HG03354 (cell line): ENCODE measurements around the gene XPNPEP3.
"Not testable (repeated sequence)": the region's sequence is repeated elsewhere in the genome, so short reads cannot be mapped to it uniquely, and the experiment has no call there.

Source experiments
- ATAC-seq: cut with Tn5 transposase; IDR thresholded peaks from one replicate; pipeline ENCODE4 v1.9.1; 2021; ENCODE audit warnings: mild to moderate bottlenecking; ENCODE audit not compliant: unreplicated experiment, poor library complexity, severe bottlenecking

The XPNPEP3 gene

DNA sequence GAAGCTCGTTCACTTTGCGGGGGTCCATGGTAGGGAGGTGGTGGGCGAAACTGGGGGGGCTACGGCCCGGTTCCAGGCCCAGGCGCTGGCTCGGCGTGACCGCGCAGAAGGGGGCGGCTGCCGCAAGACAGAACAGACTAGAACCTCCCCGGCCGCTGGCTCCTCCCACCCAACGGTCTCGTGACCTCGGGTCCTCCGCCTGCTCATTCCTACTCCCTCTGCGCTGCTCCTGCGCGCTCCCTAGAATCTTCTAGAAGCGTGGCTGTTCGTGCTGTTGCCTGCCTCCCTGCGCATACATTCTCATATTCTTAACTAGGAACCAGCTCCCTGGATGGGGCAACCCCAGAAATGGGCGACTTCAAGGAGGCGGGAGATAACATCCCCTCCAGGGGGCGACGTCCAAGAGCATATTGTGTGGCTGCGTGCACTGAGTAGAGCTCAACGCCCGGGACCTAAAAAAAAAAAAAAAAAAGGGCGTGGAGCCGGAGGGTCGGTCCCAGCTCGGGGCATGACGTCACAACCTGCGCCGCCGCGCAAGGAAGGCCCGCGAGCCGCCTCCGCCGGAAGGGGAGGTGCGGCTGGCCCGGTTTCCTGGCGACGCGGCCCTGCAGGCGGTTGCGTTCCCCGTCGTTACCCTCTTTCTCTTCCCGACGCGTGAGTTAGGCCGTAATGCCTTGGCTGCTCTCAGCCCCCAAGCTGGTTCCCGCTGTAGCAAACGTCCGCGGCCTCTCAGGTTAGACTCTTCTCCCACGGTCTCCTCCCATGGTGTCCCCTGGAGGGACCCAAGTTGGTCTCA lies at the start of gene XPNPEP3, which contains the start of gene ST13:
Gene XPNPEP3, plus strand, starts transcription at position 636 of the 796 bp plus-strand sequence. Its CDS starts 34 bp downstream, at position 670.
Gene ST13, minus strand, starts transcription at position 127 of the 796 bp plus-strand sequence. Its CDS starts 99 bp downstream, at position 28.
- peak; percentile 85 for ATAC-seq

DNA sequence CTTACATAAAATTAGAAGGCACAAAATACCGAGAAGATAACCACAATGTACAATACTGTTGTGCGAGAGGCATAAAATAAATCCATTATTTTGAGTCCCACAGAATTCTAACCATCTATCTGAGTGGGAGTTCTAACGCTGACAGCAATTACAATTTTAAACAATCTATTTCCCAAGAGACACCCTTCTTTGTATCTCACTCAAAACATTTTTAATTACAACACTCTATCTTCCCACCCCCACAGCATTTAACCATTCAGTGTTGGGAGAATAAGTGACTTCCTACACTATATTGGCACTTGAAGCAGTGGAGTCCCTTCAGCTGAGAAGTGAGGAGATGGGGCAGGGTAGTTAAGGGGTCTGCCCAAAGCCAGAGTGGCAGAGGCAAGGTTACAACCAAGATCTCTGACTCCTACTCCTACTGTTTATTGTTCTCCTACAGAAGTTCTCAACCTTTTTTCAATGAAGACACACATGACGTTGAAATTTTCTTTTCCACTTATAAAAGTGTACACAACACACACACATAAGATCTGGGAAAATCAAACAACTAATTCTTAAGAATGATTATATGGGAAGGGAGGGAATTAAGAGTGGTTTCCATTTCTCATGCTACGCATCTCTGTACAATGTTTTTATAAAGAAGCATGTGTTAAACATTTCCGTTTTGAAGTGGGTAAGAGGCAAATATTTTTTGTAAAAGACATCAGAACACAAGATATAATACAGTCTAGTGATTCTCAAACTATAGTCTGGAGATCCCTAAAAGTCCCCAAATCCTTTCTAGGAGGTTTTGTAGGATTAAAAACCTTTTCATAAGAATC lies 48.7 kb upstream of the XPNPEP3 start:
- ATAC-seq: no peak

DNA sequence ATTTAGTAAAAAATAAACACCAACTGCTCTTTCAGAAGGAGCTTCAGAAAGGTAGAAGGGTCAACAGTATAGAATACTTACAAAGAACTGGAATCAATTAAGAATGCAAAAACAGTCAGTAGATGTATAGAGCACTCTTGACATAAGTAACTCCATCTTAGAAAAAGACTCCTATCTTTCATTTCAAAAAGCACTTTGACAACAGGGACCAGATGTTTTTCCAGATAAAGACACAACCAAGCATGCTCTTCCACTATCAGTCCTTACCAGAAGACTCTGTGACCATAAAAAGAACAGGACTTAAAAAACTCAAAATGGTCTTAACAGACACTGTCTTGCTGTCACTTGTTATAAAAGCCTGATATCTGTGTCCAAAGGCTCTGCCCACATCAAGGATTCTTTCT lies 43.0 kb upstream of the XPNPEP3 start:
- ATAC-seq: no peak

DNA sequence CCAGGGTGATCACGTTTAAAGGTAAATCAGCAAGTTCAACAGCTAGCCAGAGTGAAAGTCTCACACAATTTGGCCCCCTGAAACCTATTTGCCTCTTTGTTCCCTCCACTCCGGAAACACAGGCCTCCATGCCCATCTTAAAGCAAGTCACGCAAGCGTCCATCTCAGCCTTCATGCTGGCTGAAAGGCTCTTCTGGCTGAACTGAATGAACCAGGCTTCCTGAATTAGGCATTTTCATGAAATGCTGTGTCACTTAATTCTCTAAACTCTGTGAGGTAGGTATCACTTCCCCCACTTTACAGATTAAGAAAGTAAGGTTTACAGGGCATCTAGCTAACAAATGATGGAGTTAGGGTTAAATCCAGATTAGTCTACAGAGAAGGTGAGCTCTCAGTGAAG lies 39.2 kb upstream of the XPNPEP3 start:
- ATAC-seq: no peak

DNA sequence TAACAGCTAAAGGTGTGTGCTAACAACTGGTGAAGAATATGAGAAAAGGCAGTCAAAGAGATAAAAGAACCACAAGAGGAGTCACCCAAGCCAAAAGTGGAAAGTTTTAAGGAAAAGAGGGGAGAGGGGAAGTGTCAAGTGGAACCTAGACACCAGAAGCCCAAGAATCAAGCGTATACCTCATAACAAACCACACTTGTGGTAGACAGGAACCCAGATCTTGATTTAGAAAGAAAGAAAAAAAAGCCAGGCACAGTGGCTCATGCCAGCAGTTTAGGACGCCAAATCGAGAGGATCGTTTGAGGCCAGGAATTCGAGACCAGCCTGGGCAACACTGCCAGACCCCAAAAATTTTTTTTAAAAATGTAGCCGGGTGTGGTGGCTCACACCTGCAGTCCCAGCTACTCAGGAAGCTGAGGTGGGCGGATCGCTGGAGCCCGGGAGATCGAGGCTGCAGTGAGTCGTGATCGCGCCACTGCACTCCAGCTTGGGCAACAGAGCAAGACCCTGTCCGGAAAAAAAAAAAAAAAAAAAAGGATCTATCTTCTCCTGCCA lies 38.7 kb upstream of the XPNPEP3 start:
- ATAC-seq: no peak

GRCh38 chr22:40818747-40819598 lies 38.0 kb upstream of the XPNPEP3 start, which contains the start of gene SLC25A17:
Gene SLC25A17, minus strand, starts transcription at chr22:40819346. Its CDS starts 98 bp downstream, at chr22:40819248.
- ATAC-seq: peak; percentile 77

- ATAC-seq: no peak
These were observed 37.3 kb upstream of the XPNPEP3 start for GRCh38 chr22:40819599-40820140.

GRCh38 chr22:40823426-40823825 lies 33.5 kb upstream of the XPNPEP3 start:
- ATAC-seq: no peak

DNA sequence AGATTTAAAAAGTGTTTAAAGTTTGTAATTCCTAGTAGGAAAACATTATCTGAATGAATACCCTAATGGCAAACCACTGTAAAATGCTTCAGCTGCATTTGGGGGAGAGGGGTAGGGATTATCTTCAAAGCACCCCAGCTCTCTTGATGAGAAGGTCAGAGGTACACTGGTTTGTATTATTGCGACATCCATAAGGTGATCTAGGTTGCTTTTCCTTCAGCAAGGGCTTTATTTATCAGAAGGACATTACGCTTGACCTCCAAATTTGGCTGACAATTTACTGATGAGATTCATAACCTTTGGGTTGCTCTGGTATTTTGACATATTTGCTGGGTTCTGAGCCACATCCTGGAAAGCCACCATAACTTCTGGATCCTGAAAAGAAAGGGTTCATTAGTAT lies 30.7 kb upstream of the XPNPEP3 start:
- ATAC-seq: not testable (repeated sequence)

DNA sequence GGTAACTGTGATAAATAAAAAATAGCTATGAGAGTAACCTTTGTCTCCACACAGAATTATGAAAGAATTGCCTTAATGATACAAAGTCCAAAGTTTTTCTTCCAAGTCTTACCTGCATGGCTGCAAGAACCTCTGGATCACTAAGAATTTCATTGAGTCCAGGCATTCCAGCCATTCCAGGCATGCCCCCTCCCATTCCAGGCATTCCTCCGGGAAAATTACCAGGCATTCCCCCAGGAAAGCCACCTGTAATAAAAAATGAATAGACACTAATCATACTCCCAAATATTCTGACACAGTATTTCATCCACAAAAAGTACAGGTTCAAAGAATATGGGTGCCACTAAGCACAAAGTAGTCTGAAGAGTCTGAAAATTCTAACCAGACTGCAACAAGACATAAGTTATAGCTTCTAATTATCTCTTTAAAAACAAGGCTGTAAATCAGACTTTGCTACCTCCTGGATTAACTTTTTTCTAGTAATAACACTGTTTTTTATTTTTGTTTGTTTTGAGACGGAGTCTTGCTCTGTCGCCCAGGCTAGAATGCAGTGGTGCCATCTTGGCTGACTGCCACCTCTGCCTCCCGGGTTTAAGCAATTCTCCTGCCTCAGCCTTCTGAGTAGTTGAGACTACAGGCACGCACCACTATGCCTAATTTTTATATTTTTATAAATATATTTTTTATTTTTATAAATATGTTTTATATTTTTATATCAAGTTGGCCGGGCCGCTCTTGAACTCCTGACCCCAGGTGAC lies 29.8 kb upstream of the XPNPEP3 start:
- no peak for ATAC-seq

DNA sequence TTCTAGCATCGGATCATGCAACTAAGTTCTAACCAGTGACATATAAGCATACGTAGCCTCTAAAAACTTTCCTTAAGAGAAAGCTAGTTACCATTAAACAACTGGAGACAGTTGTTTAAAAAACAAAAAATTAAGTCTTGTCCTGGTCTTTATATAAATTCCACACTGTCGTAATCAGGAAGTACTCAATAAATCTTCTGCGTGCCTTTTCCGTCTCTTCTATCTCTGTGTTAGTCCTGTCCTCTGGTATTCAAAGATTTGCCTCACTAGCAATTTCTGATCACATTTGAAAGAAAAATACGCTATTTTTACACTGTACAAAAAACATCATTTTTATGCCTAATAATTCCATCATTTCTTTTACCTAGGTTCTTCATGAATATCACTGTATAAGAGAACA lies 27.8 kb upstream of the XPNPEP3 start:
- no peak for ATAC-seq

DNA sequence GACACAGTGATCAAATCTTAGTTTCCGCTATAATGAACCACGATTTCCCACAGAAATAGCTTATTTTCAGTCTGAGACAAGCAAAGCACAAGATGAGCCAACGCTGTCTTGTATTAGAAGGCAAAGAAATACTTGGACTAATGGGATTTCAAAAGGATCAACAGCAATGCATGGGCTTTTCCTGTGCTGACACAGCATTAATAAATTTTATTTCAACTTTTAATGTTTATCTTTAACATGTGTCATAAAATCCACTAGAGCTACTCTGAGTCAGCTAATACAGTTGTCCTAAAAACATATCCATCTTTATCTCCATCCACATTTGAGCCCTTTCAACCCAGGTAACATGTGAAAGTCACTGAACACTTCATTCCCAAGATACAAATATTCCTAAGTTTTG lies 22.3 kb upstream of the XPNPEP3 start:
- no peak for ATAC-seq

DNA sequence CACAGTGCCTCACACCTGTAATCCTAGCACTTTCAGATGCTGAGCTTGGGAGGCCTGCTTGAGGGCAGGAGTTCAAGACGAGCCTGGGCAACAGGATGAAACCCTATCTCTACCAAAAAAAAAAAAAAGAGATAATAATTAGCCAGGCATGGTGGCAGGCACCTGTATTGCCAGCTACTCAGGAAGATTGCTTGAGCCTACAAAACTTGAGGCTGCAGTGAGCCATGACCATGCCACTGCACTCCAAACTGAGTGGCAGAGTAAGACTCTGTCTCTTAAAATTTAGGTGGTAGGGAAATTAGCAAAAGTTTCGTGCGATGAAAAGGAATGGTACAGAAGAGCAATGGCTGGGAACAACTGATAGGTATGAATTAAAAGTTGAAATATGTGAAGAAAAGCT lies 18.5 kb upstream of the XPNPEP3 start:
- ATAC-seq: no peak

GRCh38 chr22:40844951-40845350 lies 12.0 kb upstream of the XPNPEP3 start:
- ATAC-seq: no peak

- ATAC-seq: not testable (repeated sequence)
These were observed 11.1 kb upstream of the XPNPEP3 start for GRCh38 chr22:40845816-40846215.

- ATAC-seq: no peak
These were observed 3.6 kb upstream of the XPNPEP3 start for GRCh38 chr22:40853333-40853732.

GRCh38 chr22:40853961-40854360 lies 3.0 kb upstream of the XPNPEP3 start:
- ATAC-seq: no peak
